ENCODE results near the gene OBSCN.
A peak's percentile ranks its signal among the peaks of the same experiment; 100 is the strongest.
"Not testable (repeated sequence)": the region's sequence is repeated elsewhere in the genome, so short reads cannot be mapped to it uniquely, and the experiment has no call there.

OBSCN gene

GRCh38 chr1:228236744-228237143 lies 28.9 kb downstream of the OBSCN start:
- peak; percentile 45 for TF ChIP-seq CTCF (conservative IDR thresholded peaks at IDR 0.05)
- no peak overlapping the region for H3K27ac ChIP-seq

- TF ChIP-seq CTCF (conservative IDR thresholded peaks at IDR 0.05), result no peak
- H3K27ac ChIP-seq, result no peak overlapping the region
Measured at GRCh38 chr1:228238007-228238406, 30.2 kb downstream of the OBSCN start.

- TF ChIP-seq CTCF (conservative IDR thresholded peaks at IDR 0.05), result no peak
- no peak overlapping the region for H3K27ac ChIP-seq
Measured at GRCh38 chr1:228238461-228238860, 30.6 kb downstream of the OBSCN start.

GRCh38 chr1:228240411-228241240 lies 32.8 kb downstream of the OBSCN start:
- TF ChIP-seq CTCF (conservative IDR thresholded peaks at IDR 0.05), result no peak
- H3K27ac ChIP-seq, result no peak overlapping the region

GRCh38 chr1:228241259-228241658 lies 33.4 kb downstream of the OBSCN start:
- no peak for TF ChIP-seq CTCF (conservative IDR thresholded peaks at IDR 0.05)
- H3K27ac ChIP-seq, result no peak overlapping the region

GRCh38 chr1:228242409-228242808 lies 34.6 kb downstream of the OBSCN start:
- no peak for TF ChIP-seq CTCF (conservative IDR thresholded peaks at IDR 0.05)
- H3K27ac ChIP-seq, result no peak overlapping the region

- TF ChIP-seq CTCF (conservative IDR thresholded peaks at IDR 0.05), result no peak
- no peak overlapping the region for H3K27ac ChIP-seq
Measured at GRCh38 chr1:228243093-228243492, 35.2 kb downstream of the OBSCN start.

GRCh38 chr1:228243989-228244388 lies 36.1 kb downstream of the OBSCN start:
- H3K27ac ChIP-seq, result not testable (repeated sequence)

All from VCaP (cell line).